ENCODE data around the gene PMM1. TPM values are rescaled to one million over a fixed set of nuclear protein-coding genes. Genes with fewer than 3 reads are reported as not detected.

PMM1 gene
- total and polyA plus RNA-seq, 9 donors = 19.9 to 76.6 (median 55.7) TPM

GRCh38 chr22:41541484-41541883, 48.2 kb downstream of the PMM1 start:
- intact Hi-C loops (cut with DNase I) = loop anchor here in 3 of 4 donors (5.0 to 10.0 kb wide), 2 partner anchors 53 to 56 kb away; no protein-coding TSS in a partner anchor
- Histone ChIP-seq H3K27ac (peak overlapping the region in 1 of 2 donors; percentile 6), H3K4me3 (no peak overlapping the region)

DNA sequence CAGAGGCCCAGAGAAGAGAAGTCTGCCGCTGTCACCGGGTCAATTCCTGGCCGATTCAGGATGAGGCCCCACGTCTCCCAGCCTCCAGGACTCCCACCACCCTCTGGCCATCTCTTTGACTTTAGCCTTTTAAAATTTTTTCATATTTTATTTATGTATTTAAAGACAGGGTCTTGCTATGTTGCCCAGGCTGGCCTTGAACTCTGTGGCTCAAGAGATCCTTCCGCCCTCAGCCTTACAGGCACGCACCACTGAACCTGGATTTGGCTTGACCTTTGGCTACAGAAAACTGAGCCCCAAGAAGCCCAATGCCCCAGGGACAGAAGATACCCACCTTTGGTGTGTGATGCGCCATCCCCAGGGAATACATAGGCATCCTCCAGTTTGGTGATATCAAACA, 49.3 kb downstream of the PMM1 start:
- 74 to 85% (median 80%) methylated on average over 7 of the region's 7 CpGs for WGBS, 3 donors
- Histone ChIP-seq H3K27ac (peak overlapping the region in 1 of 2 donors; percentile 26), H3K9me3 (no peaks in the 10 kb centered on the region), H3K27me3 (no peaks in the 10 kb centered on the region), H3K4me1 (ENCODE audit: insufficient read depth) (peaks cover 5% of the 10 kb centered on the region), H3K4me3 (no peak overlapping the region), H3K36me3 (no peaks in the 10 kb centered on the region)
- DNase-seq = no peak
- TF ChIP-seq EP300 (IDR thresholded peaks at IDR 0.05) (no peak), POLR2A (IDR thresholded peaks at IDR 0.05) (no peak)
- TF ChIP-seq, protein P1, sequence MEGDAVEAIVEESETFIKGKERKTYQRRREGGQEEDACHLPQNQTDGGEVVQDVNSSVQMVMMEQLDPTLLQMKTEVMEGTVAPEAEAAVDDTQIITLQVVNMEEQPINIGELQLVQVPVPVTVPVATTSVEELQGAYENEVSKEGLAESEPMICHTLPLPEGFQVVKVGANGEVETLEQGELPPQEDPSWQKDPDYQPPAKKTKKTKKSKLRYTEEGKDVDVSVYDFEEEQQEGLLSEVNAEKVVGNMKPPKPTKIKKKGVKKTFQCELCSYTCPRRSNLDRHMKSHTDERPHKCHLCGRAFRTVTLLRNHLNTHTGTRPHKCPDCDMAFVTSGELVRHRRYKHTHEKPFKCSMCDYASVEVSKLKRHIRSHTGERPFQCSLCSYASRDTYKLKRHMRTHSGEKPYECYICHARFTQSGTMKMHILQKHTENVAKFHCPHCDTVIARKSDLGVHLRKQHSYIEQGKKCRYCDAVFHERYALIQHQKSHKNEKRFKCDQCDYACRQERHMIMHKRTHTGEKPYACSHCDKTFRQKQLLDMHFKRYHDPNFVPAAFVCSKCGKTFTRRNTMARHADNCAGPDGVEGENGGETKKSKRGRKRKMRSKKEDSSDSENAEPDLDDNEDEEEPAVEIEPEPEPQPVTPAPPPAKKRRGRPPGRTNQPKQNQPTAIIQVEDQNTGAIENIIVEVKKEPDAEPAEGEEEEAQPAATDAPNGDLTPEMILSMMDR (IDR thresholded peaks at IDR 0.05) = no peak
- intact Hi-C loops (cut with DNase I) = loop anchor here in 3 of 4 donors (5.0 to 10.0 kb wide), 2 partner anchors 54 to 57 kb away; no protein-coding TSS in a partner anchor

More at GRCh38 chr22:41541484-41541883, 48.2 kb downstream of the PMM1 start:
- no peak for DNase-seq
- WGBS, 3 donors = 36 to 58% (median 45%) methylated on average over 3 of the region's 3 CpGs
- Histone ChIP-seq H3K4me1 (ENCODE audit: insufficient read depth) (peaks cover 5% of the 10 kb centered on the region), H3K36me3 (no peaks in the 10 kb centered on the region), H3K9me3 (no peaks in the 10 kb centered on the region), H3K27me3 (no peaks in the 10 kb centered on the region)
- no peak for TF ChIP-seq POLR2A (IDR thresholded peaks at IDR 0.05)
- TF ChIP-seq, protein P1 (IDR thresholded peaks at IDR 0.05) = no peak
- no peak for TF ChIP-seq EP300 (IDR thresholded peaks at IDR 0.05)

DNA sequence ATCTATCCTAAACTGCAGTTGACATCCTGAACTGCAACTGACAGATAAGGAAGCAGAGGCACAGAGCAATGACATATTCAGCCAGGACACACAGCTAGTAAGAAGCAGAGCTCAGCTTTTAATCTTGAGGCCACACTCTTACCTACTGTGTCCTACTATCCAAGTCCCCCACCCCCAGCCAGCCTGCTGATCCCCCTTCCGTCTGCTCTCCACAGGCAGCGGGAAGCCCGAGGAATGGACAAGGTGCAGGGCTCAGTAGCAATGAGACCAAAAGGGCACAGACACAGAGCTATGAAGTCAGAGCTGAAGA, 49.7 kb downstream of the PMM1 start:
- peaks cover 5% of the 10 kb centered on the region for H3K4me1 ChIP-seq (ENCODE audit: insufficient read depth)
- H3K36me3 ChIP-seq = no peaks in the 10 kb centered on the region
- no peaks in the 10 kb centered on the region for H3K9me3 ChIP-seq
- H3K4me3 ChIP-seq = no peak overlapping the region
- peak overlapping the region in 1 of 2 donors; percentile 26 for H3K27ac ChIP-seq
- no peak for DNase-seq
- H3K27me3 ChIP-seq = no peaks in the 10 kb centered on the region
- TF ChIP-seq EP300 (IDR thresholded peaks at IDR 0.05) = no peak
- WGBS, 3 donors = 69 to 81% (median 72%) methylated on average over 3 of the region's 3 CpGs
- intact Hi-C loops (cut with DNase I) = loop anchor here in 3 of 4 donors (5.0 to 10.0 kb wide), 2 partner anchors 55 to 57 kb away; no protein-coding TSS in a partner anchor

DNA sequence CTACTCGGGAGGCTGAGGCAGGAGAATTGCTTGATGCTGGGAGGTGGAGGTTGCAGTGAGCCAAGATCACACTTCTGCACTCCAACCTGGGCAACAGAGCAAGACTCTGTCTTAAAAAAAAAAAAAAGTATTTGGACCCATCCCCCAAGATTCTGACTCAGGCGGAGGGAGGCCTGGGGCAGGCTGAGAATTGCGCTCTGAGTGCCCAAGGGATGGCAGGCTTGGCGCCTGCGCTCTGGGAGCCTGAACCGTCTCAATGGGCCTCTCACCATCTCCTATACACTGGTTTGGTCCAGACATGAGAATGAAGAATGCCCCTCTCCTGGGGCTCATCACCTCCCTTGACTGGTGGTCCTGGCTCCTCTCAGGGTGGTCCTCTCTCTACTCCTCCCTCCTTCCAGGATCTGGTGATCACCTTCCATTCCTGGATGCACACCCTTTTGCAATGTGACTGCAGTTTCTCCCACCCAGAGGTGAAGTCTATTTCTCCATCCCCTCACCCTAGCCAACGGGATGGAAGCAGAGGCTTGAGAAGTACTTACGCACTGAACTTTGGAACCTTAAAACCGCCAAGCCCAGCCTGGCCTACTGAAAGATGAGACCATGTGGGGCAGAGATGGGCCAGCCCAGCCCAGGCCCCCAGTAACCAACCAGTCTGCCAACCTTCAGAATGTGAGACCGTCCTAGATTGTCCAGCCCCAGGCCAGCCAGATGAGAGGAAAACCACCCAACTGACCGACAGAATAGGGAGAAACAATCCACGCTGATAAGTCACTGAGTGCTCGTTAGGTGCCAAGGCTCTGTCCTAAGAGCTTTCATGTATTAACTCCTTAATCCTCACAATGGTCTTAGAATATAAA, 50.3 kb downstream of the PMM1 start:
- intact Hi-C loops (cut with DNase I) = loop anchor here in 3 of 4 donors (5.0 to 10.0 kb wide), 2 partner anchors 55 to 58 kb away; no protein-coding TSS in a partner anchor
- WGBS, 3 donors = 63 to 68% (median 63%) methylated on average over 13 of the region's 13 CpGs
- no peak overlapping the region for H3K4me3 ChIP-seq

More for the DNA sequence above, 50.3 kb downstream of the PMM1 start:
- no peaks in the 10 kb centered on the region for H3K9me3 ChIP-seq
- H3K4me1 ChIP-seq (ENCODE audit: insufficient read depth) = peaks cover 5% of the 10 kb centered on the region
- no peak for DNase-seq
- peak overlapping the region in 1 of 2 donors; percentile 26 for H3K27ac ChIP-seq
- TF ChIP-seq EP300 (IDR thresholded peaks at IDR 0.05) (no peak), POLR2A (IDR thresholded peaks at IDR 0.05) (no peak)
- TF ChIP-seq, protein P1 (IDR thresholded peaks at IDR 0.05) = no peak
- no peaks in the 10 kb centered on the region for H3K36me3 ChIP-seq
- H3K27me3 ChIP-seq = no peaks in the 10 kb centered on the region
